ENCODE results near the gene PARP15. TPM values are rescaled to one million over a fixed set of nuclear protein-coding genes. Genes with fewer than 3 reads are reported as not detected.

The PARP15 gene
- total RNA-seq, 1 experiment from 2014 or later, result not detected

GRCh38 chr3:122665226-122665786 is 87.9 kb downstream of the PARP15 start:
- H3K9me3 Mint-ChIP-seq (ENCODE audit: unreplicated experiment), result no peaks in the 10 kb centered on the region
- DNase-seq (ENCODE audit: unreplicated experiment), result no peak
- no TSS peak for BruUV-seq (replicated peaks)
- peaks cover 10% of the 10 kb centered on the region for H3K4me1 Mint-ChIP-seq (ENCODE audit: insufficient read depth, unreplicated experiment)
- POLR2A ChIA-PET, result no interaction called here
- no peaks in the 10 kb centered on the region for H3K27me3 Mint-ChIP-seq (ENCODE audit: insufficient read depth, unreplicated experiment)
- CTCF ChIA-PET, result interaction anchor here (2.6 kb wide), 1 partner anchor 14 kb away, joined by 8 read pairs; no protein-coding TSS in a partner anchor
- TF ChIP-seq CTCF (IDR thresholded peaks at IDR 0.05; ENCODE audit: unreplicated experiment), result no peak
- H3K27ac Mint-ChIP-seq (ENCODE audit: low read depth, unreplicated experiment), result no peak overlapping the region
- no peak overlapping the region for H3K4me3 Mint-ChIP-seq (ENCODE audit: unreplicated experiment)
- intact Hi-C loops (cut with micrococcal nuclease), result no loop called here
- no peaks in the 10 kb centered on the region for H3K36me3 Mint-ChIP-seq (ENCODE audit: insufficient read depth, unreplicated experiment)

GRCh38 chr3:122665881-122666280 is 88.4 kb downstream of the PARP15 start:
- Mint-ChIP-seq H3K9me3 (ENCODE audit: unreplicated experiment) (no peaks in the 10 kb centered on the region), H3K27ac (ENCODE audit: low read depth, unreplicated experiment) (no peak overlapping the region), H3K27me3 (ENCODE audit: insufficient read depth, unreplicated experiment) (no peaks in the 10 kb centered on the region), H3K36me3 (ENCODE audit: insufficient read depth, unreplicated experiment) (no peaks in the 10 kb centered on the region), H3K4me1 (ENCODE audit: insufficient read depth, unreplicated experiment) (peaks cover 10% of the 10 kb centered on the region), H3K4me3 (ENCODE audit: unreplicated experiment) (no peak overlapping the region)
- CTCF ChIA-PET, result interaction anchor here (0.7 to 2.6 kb wide), 3 partner anchors 13 to 947 kb away, joined by 3 to 8 read pairs (median 3); no protein-coding TSS in a partner anchor
- no peak for DNase-seq (ENCODE audit: unreplicated experiment)
- no TSS peak for BruUV-seq (replicated peaks)
- intact Hi-C loops (cut with micrococcal nuclease), result no loop called here
- TF ChIP-seq CTCF (IDR thresholded peaks at IDR 0.05; ENCODE audit: unreplicated experiment), result no peak
- POLR2A ChIA-PET, result no interaction called here

- CTCF ChIA-PET, result interaction anchor here (0.9 to 1.8 kb wide), 3 partner anchors 9 to 10 kb away, joined by 3 to 6 read pairs (median 3); no protein-coding TSS in a partner anchor
- POLR2A ChIA-PET, result no interaction called here
- H3K27me3 Mint-ChIP-seq (ENCODE audit: insufficient read depth, unreplicated experiment), result no peaks in the 10 kb centered on the region
- no peak overlapping the region for H3K27ac Mint-ChIP-seq (ENCODE audit: low read depth, unreplicated experiment)
- intact Hi-C loops (cut with micrococcal nuclease), result no loop called here
- H3K4me1 Mint-ChIP-seq (ENCODE audit: insufficient read depth, unreplicated experiment), result no peaks in the 10 kb centered on the region
- no peaks in the 10 kb centered on the region for H3K36me3 Mint-ChIP-seq (ENCODE audit: insufficient read depth, unreplicated experiment)
- TF ChIP-seq CTCF (IDR thresholded peaks at IDR 0.05; ENCODE audit: unreplicated experiment), result no peak
- BruUV-seq (replicated peaks), result no TSS peak
- no peak overlapping the region for H3K4me3 Mint-ChIP-seq (ENCODE audit: unreplicated experiment)
- H3K9me3 Mint-ChIP-seq (ENCODE audit: unreplicated experiment), result no peaks in the 10 kb centered on the region
- no peak for DNase-seq (ENCODE audit: unreplicated experiment)
Measured at GRCh38 chr3:122668930-122669730, 91.7 kb downstream of the PARP15 start.

- BruUV-seq (replicated peaks), result no TSS peak
- H3K4me3 Mint-ChIP-seq (ENCODE audit: unreplicated experiment), result no peak overlapping the region
- no peak overlapping the region for H3K27ac Mint-ChIP-seq (ENCODE audit: low read depth, unreplicated experiment)
- no peak for DNase-seq (ENCODE audit: unreplicated experiment)
- no peaks in the 10 kb centered on the region for H3K27me3 Mint-ChIP-seq (ENCODE audit: insufficient read depth, unreplicated experiment)
- intact Hi-C loops (cut with micrococcal nuclease), result no loop called here
- H3K36me3 Mint-ChIP-seq (ENCODE audit: insufficient read depth, unreplicated experiment), result peaks cover 4% of the 10 kb centered on the region
- no peaks in the 10 kb centered on the region for H3K4me1 Mint-ChIP-seq (ENCODE audit: insufficient read depth, unreplicated experiment)
- TF ChIP-seq CTCF (IDR thresholded peaks at IDR 0.05; ENCODE audit: unreplicated experiment), result no peak
- H3K9me3 Mint-ChIP-seq (ENCODE audit: unreplicated experiment), result no peaks in the 10 kb centered on the region
- ChIA-PET POLR2A (interaction anchor here (1.4 kb wide), 1 partner anchor 188 kb away, joined by 4 read pairs; no protein-coding TSS in a partner anchor), CTCF (interaction anchor here (0.7 kb wide), 1 partner anchor 113 kb away, joined by 3 read pairs; no protein-coding TSS in a partner anchor)
Measured at GRCh38 chr3:122671553-122671952, 94.1 kb downstream of the PARP15 start.
